Astrocyte (in vitro differentiated cells and primary cell): ENCODE results near the gene CLIP2. TPM values are rescaled to one million over a fixed set of nuclear protein-coding genes. Genes with fewer than 3 reads are reported as not detected.
A peak's percentile ranks its signal among the peaks of the same experiment; 100 is the strongest.
"Not testable (repeated sequence)": the region's sequence is repeated elsewhere in the genome, so short reads cannot be mapped to it uniquely, and the experiment has no call there.

Source experiments
- DNase-seq: peaks from one replicate; pipeline ENCODE4 v3.0.0-alpha.2; 2010; ENCODE audit warnings: low read depth
- FAIRE-seq: peaks from 2 replicates; lab custom pipeline; 2011; peaks lifted over from hg19 to GRCh38; lab: Jason Lieb, UNC
- H2AFZ ChIP-seq: 2 replicates; pipeline ENCODE4 v1.6.0; 2012; ENCODE audit warnings: low read depth, low read length, inconsistent platforms
- H3K27ac ChIP-seq: 2 replicates; pipeline ENCODE4 v1.5.1; 2011; ENCODE audit warnings: low read depth, low read length, inconsistent platforms
- H3K27me3 ChIP-seq: 2 replicates; pipeline ENCODE4 v1.6.0; 2011; ENCODE audit warnings: low read length, inconsistent platforms; ENCODE audit not compliant: insufficient read depth
- H3K36me3 ChIP-seq: 2 replicates; pipeline ENCODE4 v1.5.1; 2011; ENCODE audit warnings: low read length, inconsistent platforms; ENCODE audit not compliant: insufficient read depth
- H3K4me1 ChIP-seq: 2 replicates; pipeline ENCODE4 v1.5.1; 2011; ENCODE audit warnings: low read length, inconsistent platforms; ENCODE audit not compliant: insufficient read depth
- H3K4me2 ChIP-seq: 2 replicates; pipeline ENCODE4 v1.6.0; 2012; ENCODE audit warnings: low read length, inconsistent platforms
- H3K4me3 ChIP-seq: 2 replicates; pipeline ENCODE4 v1.5.1; 2011; ENCODE audit warnings: low read depth, mild to moderate bottlenecking, low read length, inconsistent platforms; ENCODE audit not compliant: insufficient read depth
- H3K79me2 ChIP-seq: 2 replicates; pipeline ENCODE4 v1.6.0; 2012; ENCODE audit warnings: mild to moderate bottlenecking, low read length, inconsistent platforms; ENCODE audit not compliant: insufficient read depth
- H3K9ac ChIP-seq: 2 replicates; pipeline ENCODE4 v1.6.0; 2012; ENCODE audit warnings: mild to moderate bottlenecking, low read length, inconsistent platforms
- H3K9me3 ChIP-seq: 2 replicates; pipeline ENCODE4 v1.5.1; 2012; ENCODE audit warnings: low read depth, mild to moderate bottlenecking, low read length, inconsistent platforms; ENCODE audit not compliant: insufficient read depth
- H4K20me1 ChIP-seq: 2 replicates; pipeline ENCODE4 v1.6.0; 2012; ENCODE audit warnings: low read length, inconsistent platforms; ENCODE audit not compliant: insufficient read depth
- H3K27ac Mint-ChIP-seq: one replicate; pipeline ENCODE4 v1.8.0; 2021; ENCODE audit warnings: mild to moderate bottlenecking, mixed read lengths; ENCODE audit not compliant: unreplicated experiment
- H3K27me3 Mint-ChIP-seq: one replicate; pipeline ENCODE4 v1.8.0; 2021; ENCODE audit warnings: low read depth, mixed read lengths; ENCODE audit not compliant: unreplicated experiment
- H3K36me3 Mint-ChIP-seq: one replicate; pipeline ENCODE4 v1.8.0; 2021; ENCODE audit warnings: low read depth, mixed read lengths; ENCODE audit not compliant: unreplicated experiment
- H3K4me1 Mint-ChIP-seq: one replicate; pipeline ENCODE4 v1.8.0; 2021; ENCODE audit warnings: low read depth, mixed read lengths; ENCODE audit not compliant: unreplicated experiment
- H3K4me3 Mint-ChIP-seq: one replicate; pipeline ENCODE4 v1.8.0; 2021; ENCODE audit warnings: mild to moderate bottlenecking, moderate library complexity, mixed read lengths; ENCODE audit not compliant: unreplicated experiment
- H3K9me3 Mint-ChIP-seq: one replicate; pipeline ENCODE4 v1.8.0; 2021; ENCODE audit warnings: mild to moderate bottlenecking, mixed read lengths; ENCODE audit not compliant: unreplicated experiment
- EZH2 ChIP-seq: IDR thresholded peaks from 2 replicates; pipeline ENCODE4 v1.6.1; 2012; ENCODE audit warnings: mild to moderate bottlenecking, low read length, inconsistent platforms; ENCODE audit not compliant: insufficient read depth
- total RNA-seq: library from RNA; stranded (reverse); gene quantifications from 2 replicates; pipeline ENCODE4 v1.2.1, GENCODE V29; 2021
- TF ChIP-seq, protein P1 (sequence below): IDR thresholded peaks from 2 replicates; pipeline ENCODE4 v1.5.1; 2011; ENCODE audit warnings: low read depth, mild to moderate bottlenecking, inconsistent platforms, low read length, moderate library complexity; ENCODE audit not compliant: insufficient read depth

Gene CLIP2
- total RNA-seq, 1 donor from 2014 or later, result 31.4 TPM

DNA sequence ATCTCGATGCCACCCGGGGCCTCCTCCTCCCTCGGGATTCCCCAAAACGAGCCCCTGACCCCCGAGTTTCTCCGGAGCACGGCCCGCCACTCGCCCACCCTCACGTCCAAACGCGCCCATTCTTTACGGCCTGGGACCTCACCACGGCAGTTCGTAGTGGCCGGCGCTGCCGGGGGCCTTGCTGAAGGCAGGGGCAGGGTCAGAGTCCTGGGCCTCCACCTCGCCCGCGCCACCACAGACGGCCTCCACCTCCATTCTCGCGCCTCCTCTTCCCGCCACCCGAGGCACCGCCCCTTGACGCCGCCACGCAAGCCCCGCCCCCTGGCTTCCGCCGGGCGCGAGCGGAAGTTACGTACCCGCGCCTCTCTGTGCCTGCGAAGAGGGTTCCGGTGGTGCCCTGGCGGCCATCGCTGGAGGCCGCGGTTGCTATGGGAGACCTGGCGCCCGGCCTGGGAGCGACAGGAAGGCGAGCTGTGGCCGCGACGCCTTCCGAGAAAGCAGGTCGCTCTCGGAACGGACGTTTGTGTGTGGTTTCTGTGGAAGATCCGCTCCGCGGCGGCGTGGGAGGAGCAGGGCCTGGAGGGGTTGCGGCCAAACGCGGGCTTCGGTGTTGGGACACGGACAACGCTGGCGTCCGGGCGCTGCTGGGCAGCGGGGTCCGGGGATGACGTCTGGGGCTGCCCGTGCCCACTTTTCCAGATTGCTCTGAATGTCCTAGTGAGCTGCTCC, 34.9 kb upstream of the CLIP2 start, which contains the start of gene RFC2:
RFC2 (minus strand) TSS at position 271 of the 729 bp plus-strand sequence; CDS start at position 255, 16 bp downstream.
- peak within 1 kb of the TSS; percentile 94 for H3K27ac ChIP-seq

DNA sequence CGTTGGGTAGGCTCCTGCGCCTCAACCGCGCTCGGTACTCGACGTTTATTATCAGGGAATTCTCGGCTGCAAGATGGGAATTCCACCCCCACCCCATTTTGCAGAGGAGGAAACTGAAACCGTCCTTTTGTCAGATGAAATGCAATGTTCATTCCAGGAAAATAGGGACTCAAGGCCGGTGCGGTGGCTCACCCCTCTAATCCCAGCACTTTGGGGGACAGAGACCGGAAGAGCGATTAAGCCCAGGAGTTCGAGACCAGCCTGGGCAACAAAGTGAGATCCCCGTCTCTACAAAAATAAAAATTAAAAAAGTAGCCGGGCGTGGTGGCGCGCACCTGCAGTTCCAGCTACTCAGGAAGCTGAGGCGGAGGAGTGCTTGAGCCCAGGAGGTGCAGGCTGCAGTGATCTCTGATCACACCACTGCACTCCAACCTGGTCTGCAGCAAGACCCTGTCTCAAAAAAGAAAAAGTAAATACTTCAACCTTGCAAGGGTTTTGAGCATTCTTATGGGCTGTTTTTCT, 34.3 kb upstream of the CLIP2 start:
- peak overlapping the region; percentile 89 for H3K4me3 ChIP-seq
- TF ChIP-seq EZH2, result no peak
- TF ChIP-seq, protein P1, sequence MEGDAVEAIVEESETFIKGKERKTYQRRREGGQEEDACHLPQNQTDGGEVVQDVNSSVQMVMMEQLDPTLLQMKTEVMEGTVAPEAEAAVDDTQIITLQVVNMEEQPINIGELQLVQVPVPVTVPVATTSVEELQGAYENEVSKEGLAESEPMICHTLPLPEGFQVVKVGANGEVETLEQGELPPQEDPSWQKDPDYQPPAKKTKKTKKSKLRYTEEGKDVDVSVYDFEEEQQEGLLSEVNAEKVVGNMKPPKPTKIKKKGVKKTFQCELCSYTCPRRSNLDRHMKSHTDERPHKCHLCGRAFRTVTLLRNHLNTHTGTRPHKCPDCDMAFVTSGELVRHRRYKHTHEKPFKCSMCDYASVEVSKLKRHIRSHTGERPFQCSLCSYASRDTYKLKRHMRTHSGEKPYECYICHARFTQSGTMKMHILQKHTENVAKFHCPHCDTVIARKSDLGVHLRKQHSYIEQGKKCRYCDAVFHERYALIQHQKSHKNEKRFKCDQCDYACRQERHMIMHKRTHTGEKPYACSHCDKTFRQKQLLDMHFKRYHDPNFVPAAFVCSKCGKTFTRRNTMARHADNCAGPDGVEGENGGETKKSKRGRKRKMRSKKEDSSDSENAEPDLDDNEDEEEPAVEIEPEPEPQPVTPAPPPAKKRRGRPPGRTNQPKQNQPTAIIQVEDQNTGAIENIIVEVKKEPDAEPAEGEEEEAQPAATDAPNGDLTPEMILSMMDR, result no peak
- no peaks in the 10 kb centered on the region for H4K20me1 ChIP-seq
- peak overlapping the region; percentile 92 for H2AFZ ChIP-seq
- Mint-ChIP-seq H3K27ac (peak overlapping the region; percentile 94), H3K4me1 (peaks cover 10% of the 10 kb centered on the region), H3K4me3 (peak overlapping the region; percentile 98), H3K9me3 (no peaks in the 10 kb centered on the region), H3K27me3 (no peaks in the 10 kb centered on the region), H3K36me3 (peaks cover 5% of the 10 kb centered on the region)
- H3K4me1 ChIP-seq, result peaks cover 22% of the 10 kb centered on the region
- H3K9me3 ChIP-seq, result no peaks in the 10 kb centered on the region
- peaks cover 6% of the 10 kb centered on the region for H3K36me3 ChIP-seq
- DNase-seq (no peak), FAIRE-seq (no peak)
- no peaks in the 10 kb centered on the region for H3K27me3 ChIP-seq
- peaks cover 20% of the 10 kb centered on the region for H3K79me2 ChIP-seq
- H3K27ac ChIP-seq, result peak overlapping the region; percentile 94
- peak overlapping the region; percentile 96 for H3K9ac ChIP-seq
- H3K4me2 ChIP-seq, result peak overlapping the region; percentile 82

More for the DNA sequence above, 34.9 kb upstream of the CLIP2 start, which contains the start of gene RFC2:
- no peaks in the 10 kb centered on the region for H3K27me3 Mint-ChIP-seq
- H3K9me3 ChIP-seq, result no peaks in the 10 kb centered on the region
- peak within 1 kb of the TSS; percentile 92 for H2AFZ ChIP-seq
- peak within 1 kb of the TSS; percentile 96 for H3K9ac ChIP-seq
- no peaks in the 10 kb centered on the region for H4K20me1 ChIP-seq
- peaks cover 10% of the 10 kb centered on the region for H3K4me1 Mint-ChIP-seq
- peaks cover 8% of the 10 kb centered on the region for H3K36me3 Mint-ChIP-seq
- FAIRE-seq, result no peak
- peak within 1 kb of the TSS; percentile 98 for H3K4me3 Mint-ChIP-seq
- TF ChIP-seq EZH2, result no peak
- TF ChIP-seq, protein P1, result no peak
- H3K4me3 ChIP-seq, result peak within 1 kb of the TSS; percentile 89
- DNase-seq, result peak; percentile 90
- H3K79me2 ChIP-seq, result peaks cover 20% of the 10 kb centered on the region
- no peaks in the 10 kb centered on the region for H3K27me3 ChIP-seq
- H3K4me1 ChIP-seq, result peaks cover 22% of the 10 kb centered on the region
- peaks cover 9% of the 10 kb centered on the region for H3K36me3 ChIP-seq
- no peaks in the 10 kb centered on the region for H3K9me3 Mint-ChIP-seq
- peak within 1 kb of the TSS; percentile 82 for H3K4me2 ChIP-seq
- H3K27ac Mint-ChIP-seq, result peak within 1 kb of the TSS; percentile 94

DNA sequence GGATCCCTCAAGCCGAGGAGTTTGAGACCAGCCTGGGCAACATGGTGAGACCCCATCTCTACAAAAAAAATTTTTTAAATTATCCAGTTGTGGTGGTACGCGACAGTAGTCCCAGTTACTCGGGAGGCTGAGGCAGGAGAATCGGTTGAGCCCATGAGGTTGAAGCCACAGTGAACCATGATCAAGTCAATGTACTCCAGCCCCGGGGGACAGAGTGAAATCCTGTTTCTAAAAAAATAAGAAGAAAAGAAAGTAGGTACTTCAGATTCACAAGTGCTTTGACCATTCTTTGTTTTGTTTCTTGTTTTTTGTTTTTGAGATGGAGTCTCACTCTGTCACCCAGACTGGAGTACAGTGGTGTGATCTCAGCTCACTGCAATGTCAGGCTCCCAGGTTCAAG, 33.7 kb upstream of the CLIP2 start:
- not testable (repeated sequence) for H2AFZ ChIP-seq, H3K4me3 ChIP-seq, H3K9me3 ChIP-seq, DNase-seq, H3K27me3 Mint-ChIP-seq, H4K20me1 ChIP-seq, FAIRE-seq, H3K9me3 Mint-ChIP-seq, H3K36me3 Mint-ChIP-seq, H3K27me3 ChIP-seq, H3K9ac ChIP-seq, H3K36me3 ChIP-seq, H3K27ac Mint-ChIP-seq, H3K27ac ChIP-seq, H3K4me1 Mint-ChIP-seq
- H3K4me1 ChIP-seq, result peaks cover 22% of the 10 kb centered on the region
- peaks cover 20% of the 10 kb centered on the region for H3K79me2 ChIP-seq
- peak overlapping the region; percentile 98 for H3K4me3 Mint-ChIP-seq
- peak overlapping the region; percentile 82 for H3K4me2 ChIP-seq
